SK-N-SH (cell line): ENCODE measurements around the gene DNAJB6.

Experiments used
- CTCF ChIP-seq: fragments of 200-600 bp; sonication (generic); IDR thresholded peaks from 2 replicates; pipeline ENCODE4 v1.6.1; 2017; ENCODE audit warnings: antibody characterized with exemption, mild to moderate bottlenecking, moderate library complexity
- REST ChIP-seq: IDR thresholded peaks from 2 replicates; pipeline ENCODE4 v1.6.1; 2012; ENCODE audit warnings: mild to moderate bottlenecking, low read depth, low read length, moderate library complexity
- SMC3 ChIP-seq: IDR thresholded peaks from 2 replicates; pipeline ENCODE4 v1.6.1; 2012; ENCODE audit warnings: low read depth, low read length, improper control_type of control experiment
- TCF12 ChIP-seq: IDR thresholded peaks from 2 replicates; pipeline ENCODE4 v1.4.0; 2012

- TF ChIP-seq CTCF (no peak), SMC3 (no peak), REST (no peak), TCF12 (no peak)
Measured at GRCh38 chr7:157409753-157410727, 73.2 kb downstream of the DNAJB6 start.
